ENCODE results near the gene SH3RF2. TPM values are rescaled to one million over a fixed set of nuclear protein-coding genes. Genes with fewer than 3 reads are reported as not detected.

Gene SH3RF2
- total and polyA plus RNA-seq, 2 of the 13 experiments (the other 11 are each of a cell fraction or from before 2014, with no cell fraction given): 2.6 to 3.7 TPM

DNA sequence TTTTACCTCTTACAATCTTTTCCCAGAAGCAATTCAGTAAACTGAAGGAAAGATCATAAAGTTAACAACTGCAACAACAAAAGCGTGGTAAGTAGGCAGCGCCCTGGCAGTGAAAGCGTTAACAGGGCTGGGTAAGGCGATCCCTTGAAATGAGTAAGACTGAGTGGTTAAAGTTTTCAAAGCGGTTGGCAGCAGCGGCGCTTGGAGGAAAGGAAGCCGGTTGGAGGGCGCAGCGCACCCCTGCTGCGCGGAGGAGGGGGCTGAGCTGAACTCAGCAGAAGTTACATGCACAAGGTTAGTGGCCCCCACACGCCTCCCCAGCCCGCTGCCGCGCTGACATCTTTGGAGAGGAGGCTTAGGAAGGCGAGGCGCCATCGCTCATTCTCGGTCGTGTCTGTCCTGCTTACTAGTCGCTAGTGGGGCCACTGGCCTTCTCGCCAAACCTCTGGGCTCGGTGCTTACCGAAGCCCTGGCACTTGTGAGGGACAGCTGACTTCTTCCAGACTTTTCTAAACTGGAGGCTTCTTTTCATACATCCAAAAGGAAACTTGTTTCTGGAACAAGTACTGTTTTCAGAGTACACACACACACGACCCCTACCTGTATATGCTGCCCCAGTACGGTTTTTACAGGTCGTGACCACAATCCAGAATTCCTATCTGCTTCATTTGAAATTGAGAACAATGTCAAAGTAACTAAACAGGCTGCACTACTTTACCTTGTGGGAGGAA is at the start of gene SH3RF2 (continued):
- TF ChIP-seq, protein P1, sequence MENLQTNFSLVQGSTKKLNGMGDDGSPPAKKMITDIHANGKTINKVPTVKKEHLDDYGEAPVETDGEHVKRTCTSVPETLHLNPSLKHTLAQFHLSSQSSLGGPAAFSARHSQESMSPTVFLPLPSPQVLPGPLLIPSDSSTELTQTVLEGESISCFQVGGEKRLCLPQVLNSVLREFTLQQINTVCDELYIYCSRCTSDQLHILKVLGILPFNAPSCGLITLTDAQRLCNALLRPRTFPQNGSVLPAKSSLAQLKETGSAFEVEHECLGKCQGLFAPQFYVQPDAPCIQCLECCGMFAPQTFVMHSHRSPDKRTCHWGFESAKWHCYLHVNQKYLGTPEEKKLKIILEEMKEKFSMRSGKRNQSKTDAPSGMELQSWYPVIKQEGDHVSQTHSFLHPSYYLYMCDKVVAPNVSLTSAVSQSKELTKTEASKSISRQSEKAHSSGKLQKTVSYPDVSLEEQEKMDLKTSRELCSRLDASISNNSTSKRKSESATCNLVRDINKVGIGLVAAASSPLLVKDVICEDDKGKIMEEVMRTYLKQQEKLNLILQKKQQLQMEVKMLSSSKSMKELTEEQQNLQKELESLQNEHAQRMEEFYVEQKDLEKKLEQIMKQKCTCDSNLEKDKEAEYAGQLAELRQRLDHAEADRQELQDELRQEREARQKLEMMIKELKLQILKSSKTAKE (CRISPR knock-in tag; IDR thresholded peaks at IDR 0.05; ENCODE audit: borderline replicate concordance): no peak
- TF ChIP-seq SP5 (CRISPR knock-in tag; IDR thresholded peaks at IDR 0.05; ENCODE audit: borderline replicate concordance, low read depth) (no peak), ZFP36 (IDR thresholded peaks at IDR 0.05; ENCODE audit: borderline replicate concordance, low read depth, low read length, partially characterized antibody) (no peak), KLF13 (CRISPR knock-in tag; IDR thresholded peaks at IDR 0.05) (no peak), ZNF775 (CRISPR knock-in tag; IDR thresholded peaks at IDR 0.05; ENCODE audit: borderline replicate concordance) (0 out of 2 replicates have a peak, but pooled peaks have one; percentile 38), ZFAT (CRISPR knock-in tag; conservative IDR thresholded peaks at IDR 0.05) (no peak), FOXO1 (CRISPR knock-in tag; IDR thresholded peaks at IDR 0.05) (no peak), ZNF549 (CRISPR knock-in tag; IDR thresholded peaks at IDR 0.05) (no peak), CREM (IDR thresholded peaks at IDR 0.05) (no peak), CREM (CRISPR knock-in tag; IDR thresholded peaks at IDR 0.05) (no peak), ZNF780A (CRISPR knock-in tag; IDR thresholded peaks at IDR 0.05) (no peak), ONECUT2 (CRISPR knock-in tag; IDR thresholded peaks at IDR 0.05) (no peak), ZMYM2 (CRISPR knock-in tag; IDR thresholded peaks at IDR 0.05) (no peak), ZNF451 (CRISPR knock-in tag; IDR thresholded peaks at IDR 0.05) (no peak), ZC3H4 (CRISPR knock-in tag; IDR thresholded peaks at IDR 0.05; ENCODE audit: borderline replicate concordance) (0 out of 2 replicates have a peak, but pooled peaks have one; percentile 37), PITX1 (CRISPR knock-in tag; IDR thresholded peaks at IDR 0.05) (peak; percentile 74), GTF3A (CRISPR knock-in tag; conservative IDR thresholded peaks at IDR 0.05) (no peak), ZSCAN31 (CRISPR knock-in tag; IDR thresholded peaks at IDR 0.05; ENCODE audit: low read depth) (peak; percentile 35; the same call in 1 of the 2 replicates), KDM4B (CRISPR knock-in tag; IDR thresholded peaks at IDR 0.05) (peak; percentile 57; the same call in 1 of the 2 replicates), HOXA5 (CRISPR knock-in tag; IDR thresholded peaks at IDR 0.05) (no peak), ZNF713 (CRISPR knock-in tag; IDR thresholded peaks at IDR 0.05) (no peak), GPN1 (CRISPR knock-in tag; IDR thresholded peaks at IDR 0.05; ENCODE audit: borderline replicate concordance) (no peak), ZNF552 (CRISPR knock-in tag; IDR thresholded peaks at IDR 0.05; ENCODE audit: borderline replicate concordance) (no peak)
- TF ChIP-seq, protein P2, sequence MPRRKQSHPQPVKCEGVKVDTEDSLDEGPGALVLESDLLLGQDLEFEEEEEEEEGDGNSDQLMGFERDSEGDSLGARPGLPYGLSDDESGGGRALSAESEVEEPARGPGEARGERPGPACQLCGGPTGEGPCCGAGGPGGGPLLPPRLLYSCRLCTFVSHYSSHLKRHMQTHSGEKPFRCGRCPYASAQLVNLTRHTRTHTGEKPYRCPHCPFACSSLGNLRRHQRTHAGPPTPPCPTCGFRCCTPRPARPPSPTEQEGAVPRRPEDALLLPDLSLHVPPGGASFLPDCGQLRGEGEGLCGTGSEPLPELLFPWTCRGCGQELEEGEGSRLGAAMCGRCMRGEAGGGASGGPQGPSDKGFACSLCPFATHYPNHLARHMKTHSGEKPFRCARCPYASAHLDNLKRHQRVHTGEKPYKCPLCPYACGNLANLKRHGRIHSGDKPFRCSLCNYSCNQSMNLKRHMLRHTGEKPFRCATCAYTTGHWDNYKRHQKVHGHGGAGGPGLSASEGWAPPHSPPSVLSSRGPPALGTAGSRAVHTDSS (CRISPR knock-in tag; conservative IDR thresholded peaks at IDR 0.05): no peak
- TF ChIP-seq, protein P3, sequence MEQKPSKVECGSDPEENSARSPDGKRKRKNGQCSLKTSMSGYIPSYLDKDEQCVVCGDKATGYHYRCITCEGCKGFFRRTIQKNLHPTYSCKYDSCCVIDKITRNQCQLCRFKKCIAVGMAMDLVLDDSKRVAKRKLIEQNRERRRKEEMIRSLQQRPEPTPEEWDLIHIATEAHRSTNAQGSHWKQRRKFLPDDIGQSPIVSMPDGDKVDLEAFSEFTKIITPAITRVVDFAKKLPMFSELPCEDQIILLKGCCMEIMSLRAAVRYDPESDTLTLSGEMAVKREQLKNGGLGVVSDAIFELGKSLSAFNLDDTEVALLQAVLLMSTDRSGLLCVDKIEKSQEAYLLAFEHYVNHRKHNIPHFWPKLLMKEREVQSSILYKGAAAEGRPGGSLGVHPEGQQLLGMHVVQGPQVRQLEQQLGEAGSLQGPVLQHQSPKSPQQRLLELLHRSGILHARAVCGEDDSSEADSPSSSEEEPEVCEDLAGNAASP (CRISPR knock-in tag; IDR thresholded peaks at IDR 0.05; ENCODE audit: borderline replicate concordance): no peak
- TF ChIP-seq, protein P4, sequence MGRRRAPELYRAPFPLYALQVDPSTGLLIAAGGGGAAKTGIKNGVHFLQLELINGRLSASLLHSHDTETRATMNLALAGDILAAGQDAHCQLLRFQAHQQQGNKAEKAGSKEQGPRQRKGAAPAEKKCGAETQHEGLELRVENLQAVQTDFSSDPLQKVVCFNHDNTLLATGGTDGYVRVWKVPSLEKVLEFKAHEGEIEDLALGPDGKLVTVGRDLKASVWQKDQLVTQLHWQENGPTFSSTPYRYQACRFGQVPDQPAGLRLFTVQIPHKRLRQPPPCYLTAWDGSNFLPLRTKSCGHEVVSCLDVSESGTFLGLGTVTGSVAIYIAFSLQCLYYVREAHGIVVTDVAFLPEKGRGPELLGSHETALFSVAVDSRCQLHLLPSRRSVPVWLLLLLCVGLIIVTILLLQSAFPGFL (CRISPR knock-in tag; IDR thresholded peaks at IDR 0.05): no peak
